Ishikawa (cell line): ENCODE measurements around the gene TRUB2.

Experiments
- CEBPB ChIP-seq: IDR thresholded peaks from 2 replicates; pipeline ENCODE4 v1.6.1; 2012
- CREB1 ChIP-seq: IDR thresholded peaks from 2 replicates; pipeline ENCODE4 v1.6.1; 2012; ENCODE audit warnings: low read depth
- EGR1 ChIP-seq: IDR thresholded peaks from 2 replicates; pipeline ENCODE4 v1.6.1; 2012
- EP300 ChIP-seq: IDR thresholded peaks from 2 replicates; pipeline ENCODE4 v1.6.1; 2012; ENCODE audit warnings: borderline replicate concordance
- FOXM1 ChIP-seq: IDR thresholded peaks from 2 replicates; pipeline ENCODE4 v1.6.1; 2012; ENCODE audit warnings: low read depth, borderline replicate concordance
- MAX ChIP-seq: IDR thresholded peaks from 2 replicates; pipeline ENCODE4 v1.6.1; 2012
- NFIC ChIP-seq: IDR thresholded peaks from 2 replicates; pipeline ENCODE4 v1.6.1; 2012
- RAD21 ChIP-seq: IDR thresholded peaks from 2 replicates; pipeline ENCODE4 v1.6.1; 2012; ENCODE audit warnings: low read depth
- REST ChIP-seq: IDR thresholded peaks from 2 replicates; pipeline ENCODE4 v1.6.1; 2012; ENCODE audit warnings: low read depth, mild to moderate bottlenecking
- TAF1 ChIP-seq: IDR thresholded peaks from 2 replicates; pipeline ENCODE4 v1.6.1; 2012; ENCODE audit warnings: low read depth, mild to moderate bottlenecking
- TCF12 ChIP-seq: IDR thresholded peaks from 2 replicates; pipeline ENCODE4 v1.6.1; 2012; ENCODE audit warnings: low read depth
- TEAD4 ChIP-seq: IDR thresholded peaks from 2 replicates; pipeline ENCODE4 v1.6.1; 2012
- USF1 ChIP-seq: IDR thresholded peaks from 2 replicates; pipeline ENCODE4 v1.6.1; 2012
- YY1 ChIP-seq: IDR thresholded peaks from 2 replicates; pipeline ENCODE4 v1.6.1; 2012; ENCODE audit warnings: low read depth
- ZBTB7A ChIP-seq: IDR thresholded peaks from 2 replicates; pipeline ENCODE4 v1.6.1; 2012; ENCODE audit warnings: low read depth

The TRUB2 gene

GRCh38 chr9:128294142-128294541, 28.1 kb downstream of the TRUB2 start:
- TF ChIP-seq REST (no peak), CEBPB (no peak), EGR1 (no peak)

- TF ChIP-seq YY1, result no peak
- no peak for TF ChIP-seq CREB1
- TF ChIP-seq USF1, result no peak
- no peak for TF ChIP-seq TCF12
- TF ChIP-seq ZBTB7A, result no peak
- no peak for TF ChIP-seq EGR1
- no peak for TF ChIP-seq TAF1
- no peak for TF ChIP-seq MAX
- no peak for TF ChIP-seq TEAD4
- no peak for TF ChIP-seq REST
- TF ChIP-seq NFIC, result no peak
- no peak for TF ChIP-seq EP300
- TF ChIP-seq RAD21, result no peak
- no peak for TF ChIP-seq CEBPB
- no peak for TF ChIP-seq FOXM1
Measured at GRCh38 chr9:128293091-128293490, 29.2 kb downstream of the TRUB2 start.

- TF ChIP-seq TAF1 (no peak), REST (no peak), TCF12 (no peak), ZBTB7A (no peak)
Measured at GRCh38 chr9:128292009-128292408, 30.2 kb downstream of the TRUB2 start.

- TF ChIP-seq RAD21 (no peak), YY1 (no peak), USF1 (no peak), EGR1 (no peak), FOXM1 (no peak), NFIC (no peak), TEAD4 (no peak)
Measured at GRCh38 chr9:128288273-128289004, 33.8 kb downstream of the TRUB2 start.

GRCh38 chr9:128286440-128286839, 35.8 kb downstream of the TRUB2 start:
- TF ChIP-seq FOXM1 (no peak), TCF12 (no peak), EP300 (no peak), TAF1 (no peak), CEBPB (no peak), ZBTB7A (no peak), EGR1 (no peak), RAD21 (no peak), NFIC (no peak), USF1 (no peak), MAX (no peak), CREB1 (no peak), REST (no peak)
